Measurements from ENCODE around the gene TSKS. TPM values are rescaled to one million over a fixed set of nuclear protein-coding genes. Genes with fewer than 3 reads are reported as not detected.
A peak's percentile ranks its signal among the peaks of the same experiment; 100 is the strongest.

The TSKS gene
- total RNA-seq, 4 donors from 2014 or later, result 1.1 to 2.5 (median 1.6) TPM

DNA sequence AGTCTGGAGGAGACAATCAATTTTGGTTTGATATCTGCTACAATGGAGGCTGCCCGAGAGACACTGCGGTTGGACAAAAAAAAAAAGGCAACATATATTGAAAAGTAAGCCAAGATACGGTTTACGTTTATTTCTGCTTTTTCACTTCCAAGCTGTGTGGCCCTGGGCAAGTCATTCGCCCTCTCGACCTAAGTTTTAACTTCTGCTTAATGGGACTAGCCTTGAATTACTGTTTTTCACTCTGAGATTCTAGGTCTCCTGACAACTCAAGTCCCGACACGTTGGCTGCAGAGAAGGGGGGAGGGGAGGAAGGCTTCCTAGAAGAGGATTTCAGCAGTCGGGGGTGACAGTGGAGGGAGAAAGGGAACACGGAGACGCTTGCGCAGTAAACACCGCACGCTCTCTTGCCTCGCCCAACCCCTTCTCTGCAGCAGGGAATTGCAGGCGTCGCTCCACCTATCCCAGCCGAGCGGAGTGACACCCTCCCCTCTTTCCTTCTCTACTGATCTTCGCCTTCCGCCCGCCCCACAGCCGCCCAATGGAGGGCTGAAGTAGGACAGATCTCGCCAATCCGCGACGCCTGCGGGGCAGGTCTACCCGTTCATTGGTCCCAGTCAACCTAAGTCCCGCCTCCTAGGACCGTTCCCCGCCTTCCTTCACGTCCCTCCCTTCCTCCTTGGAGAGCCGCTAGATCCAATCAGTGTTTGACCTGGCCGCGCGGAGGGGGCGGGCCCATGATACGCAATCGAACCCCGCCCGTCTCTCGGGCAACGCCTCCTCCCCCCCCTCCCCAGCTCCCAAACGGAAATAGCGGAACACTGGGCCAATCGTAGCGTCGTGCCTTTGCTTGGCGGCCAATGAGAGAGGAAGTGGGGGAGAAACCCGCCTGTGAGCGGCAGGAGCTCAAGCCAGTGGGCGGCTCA lies 3.2 kb upstream of the TSKS start:
- WGBS, 2 donors, result 1 to 2% methylated on average over 53 of the region's 53 CpGs
- Histone ChIP-seq H3K27me3 (no peaks in the 10 kb centered on the region), H3K4me1 (peaks cover 0 to 52% (median 20%) of the 10 kb centered on the region in 4 donors), H3K9me3 (no peaks in the 10 kb centered on the region), H3K4me3 (peak overlapping the region; percentile 16 to 95 (median 84)), H3K27ac (peak overlapping the region; percentile 83 to 97 (median 94)), H3K36me3 (peaks cover 0 to 8% (median 0%) of the 10 kb centered on the region in 3 donors)
- TF ChIP-seq EP300 (IDR thresholded peaks at IDR 0.05), result peak; percentile 68 to 89
- TF ChIP-seq, protein P1, sequence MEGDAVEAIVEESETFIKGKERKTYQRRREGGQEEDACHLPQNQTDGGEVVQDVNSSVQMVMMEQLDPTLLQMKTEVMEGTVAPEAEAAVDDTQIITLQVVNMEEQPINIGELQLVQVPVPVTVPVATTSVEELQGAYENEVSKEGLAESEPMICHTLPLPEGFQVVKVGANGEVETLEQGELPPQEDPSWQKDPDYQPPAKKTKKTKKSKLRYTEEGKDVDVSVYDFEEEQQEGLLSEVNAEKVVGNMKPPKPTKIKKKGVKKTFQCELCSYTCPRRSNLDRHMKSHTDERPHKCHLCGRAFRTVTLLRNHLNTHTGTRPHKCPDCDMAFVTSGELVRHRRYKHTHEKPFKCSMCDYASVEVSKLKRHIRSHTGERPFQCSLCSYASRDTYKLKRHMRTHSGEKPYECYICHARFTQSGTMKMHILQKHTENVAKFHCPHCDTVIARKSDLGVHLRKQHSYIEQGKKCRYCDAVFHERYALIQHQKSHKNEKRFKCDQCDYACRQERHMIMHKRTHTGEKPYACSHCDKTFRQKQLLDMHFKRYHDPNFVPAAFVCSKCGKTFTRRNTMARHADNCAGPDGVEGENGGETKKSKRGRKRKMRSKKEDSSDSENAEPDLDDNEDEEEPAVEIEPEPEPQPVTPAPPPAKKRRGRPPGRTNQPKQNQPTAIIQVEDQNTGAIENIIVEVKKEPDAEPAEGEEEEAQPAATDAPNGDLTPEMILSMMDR (IDR thresholded peaks at IDR 0.05), result peak in 2 of 5 experiments; percentile 50 to 55
- TF ChIP-seq POLR2A (IDR thresholded peaks at IDR 0.05), result peak; percentile 71 to 89
- DNase-seq (ENCODE audit: low spot score in 2 of 2), result peak; percentile 99

- DNase-seq (ENCODE audit: low spot score in 2 of 2), result no peak
- Histone ChIP-seq H3K36me3 (no peaks in the 10 kb centered on the region), H3K27ac (peak overlapping the region in 2 of 4 donors; percentile 95 to 97), H3K4me3 (no peak overlapping the region), H3K9me3 (no peaks in the 10 kb centered on the region), H3K27me3 (no peaks in the 10 kb centered on the region), H3K4me1 (peaks cover 0 to 38% (median 18%) of the 10 kb centered on the region in 4 donors)
- WGBS, 2 donors, result 92 to 95% methylated on average over 8 of the region's 8 CpGs
- TF ChIP-seq POLR2A (IDR thresholded peaks at IDR 0.05) (no peak), EP300 (IDR thresholded peaks at IDR 0.05) (no peak)
- TF ChIP-seq, protein P1 (IDR thresholded peaks at IDR 0.05), result no peak
Observed at GRCh38 chr19:49764341-49764740, 1.2 kb upstream of the TSKS start.

DNA sequence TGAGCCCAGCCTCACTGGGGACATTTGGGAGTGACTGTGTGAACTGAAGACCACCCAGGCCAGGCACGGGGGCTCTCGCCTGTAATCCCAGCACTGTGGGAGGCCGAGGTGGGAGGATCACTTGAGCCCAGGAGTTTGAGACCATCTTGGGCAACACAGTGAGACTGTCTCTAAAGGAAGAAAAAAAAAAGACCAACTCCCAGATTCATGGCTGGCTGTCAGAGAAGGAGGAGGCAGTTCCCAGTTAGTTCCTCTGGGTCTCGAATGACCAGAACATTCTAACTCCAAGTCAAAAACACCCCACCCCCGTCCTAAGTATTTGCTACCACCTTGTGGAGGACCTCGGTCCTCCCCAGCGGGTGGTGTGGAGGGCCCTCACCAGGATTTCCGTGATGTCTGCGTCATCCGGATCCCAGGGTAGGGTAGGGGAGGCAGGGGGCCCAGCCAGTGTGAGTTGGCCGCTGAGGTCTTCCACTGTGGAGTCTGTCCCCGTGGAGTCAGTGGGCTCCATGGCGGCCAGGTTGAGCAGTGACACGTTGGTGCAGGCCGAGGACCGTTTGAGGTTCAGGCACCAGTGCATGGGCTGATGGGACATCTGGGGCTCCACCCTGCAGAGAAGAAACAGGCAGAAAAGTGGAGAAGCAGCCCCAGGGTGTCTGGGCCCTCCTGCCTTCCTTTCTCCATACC lies 1.3 kb downstream of the TSKS start:
- TF ChIP-seq EP300 (IDR thresholded peaks at IDR 0.05) (no peak), POLR2A (IDR thresholded peaks at IDR 0.05) (no peak)
- TF ChIP-seq, protein P1 (IDR thresholded peaks at IDR 0.05), result no peak
- Histone ChIP-seq H3K4me3 (no peak overlapping the region), H3K36me3 (no peaks in the 10 kb centered on the region), H3K27me3 (no peaks in the 10 kb centered on the region), H3K27ac (peak overlapping the region; percentile 30 to 77 (median 66)), H3K9me3 (no peaks in the 10 kb centered on the region), H3K4me1 (peaks cover 0 to 18% (median 4%) of the 10 kb centered on the region in 4 donors)
- peak in 1 of 2 donors; percentile 16 for DNase-seq (ENCODE audit: low spot score in 2 of 2)
- WGBS, 2 donors, result 50 to 63% methylated on average over 11 to 16 of the region's 16 CpGs

GRCh38 chr19:49761249-49761624 lies 1.9 kb downstream of the TSKS start:
- no peak overlapping the region for H3K4me3 ChIP-seq
- H3K27ac ChIP-seq, result peak overlapping the region; percentile 30 to 77 (median 66)
- H3K36me3 ChIP-seq, result no peaks in the 10 kb centered on the region
- no peaks in the 10 kb centered on the region for H3K27me3 ChIP-seq
- peaks cover 0 to 18% (median 4%) of the 10 kb centered on the region in 4 donors for H3K4me1 ChIP-seq
- H3K9me3 ChIP-seq, result peaks cover 0 to 4% (median 0%) of the 10 kb centered on the region in 4 donors
- 44 to 68% methylated on average over 1 of the region's 1 CpG for WGBS, 2 donors
- no peak for DNase-seq (ENCODE audit: low spot score in 2 of 2)
- no peak for TF ChIP-seq EP300 (IDR thresholded peaks at IDR 0.05)
- TF ChIP-seq, protein P1 (IDR thresholded peaks at IDR 0.05), result no peak
- TF ChIP-seq POLR2A (IDR thresholded peaks at IDR 0.05), result no peak
